T-helper 9 cell (primary cell): ENCODE results near the gene HCFC1.

Source experiments
- DNase-seq: peaks from one replicate; pipeline ENCODE4 v3.0.0-alpha.2; 2020

Gene HCFC1

GRCh38 chrX:153937056-153937455, 34.6 kb downstream of the HCFC1 start:
- DNase-seq: no peak

GRCh38 chrX:153935326-153935851, 36.2 kb downstream of the HCFC1 start:
- no peak for DNase-seq

GRCh38 chrX:153934762-153935325, 36.8 kb downstream of the HCFC1 start, which contains the start of gene NAA10:
TSS of gene NAA10 (minus strand) at chrX:153935037. CDS start at chrX:153934904, 133 bp downstream.
- DNase-seq: peak; percentile 46

- DNase-seq: no peak
These were observed 37.4 kb downstream of the HCFC1 start for GRCh38 chrX:153934148-153934761.

GRCh38 chrX:153933748-153934147, 37.9 kb downstream of the HCFC1 start:
- DNase-seq: no peak

- no peak for DNase-seq
These were observed 39.2 kb downstream of the HCFC1 start for GRCh38 chrX:153932220-153932915.

GRCh38 chrX:153931748-153932147, 39.9 kb downstream of the HCFC1 start:
- DNase-seq: no peak

GRCh38 chrX:153931151-153931550, 40.5 kb downstream of the HCFC1 start:
- no peak for DNase-seq

GRCh38 chrX:153930011-153930910, 41.4 kb downstream of the HCFC1 start:
- DNase-seq: no peak

- no peak for DNase-seq
These were observed 42.0 kb downstream of the HCFC1 start for GRCh38 chrX:153929576-153929975.

GRCh38 chrX:153928846-153929245, 42.8 kb downstream of the HCFC1 start:
- no peak for DNase-seq

GRCh38 chrX:153927922-153928760, 43.5 kb downstream of the HCFC1 start:
- peak; percentile 89 for DNase-seq

GRCh38 chrX:153927672-153927921, 44.0 kb downstream of the HCFC1 start:
- no peak for DNase-seq

GRCh38 chrX:153926858-153927671, 44.6 kb downstream of the HCFC1 start:
- DNase-seq: peak; percentile 73

- no peak for DNase-seq
These were observed 45.1 kb downstream of the HCFC1 start for GRCh38 chrX:153926552-153926857.

GRCh38 chrX:153925739-153926551, 45.7 kb downstream of the HCFC1 start, which contains the start of gene ARHGAP4:
TSS of gene ARHGAP4 (minus strand) at chrX:153926264. CDS start at chrX:153926202, 62 bp downstream.
- DNase-seq: peak; percentile 32

- DNase-seq: no peak
These were observed 46.3 kb downstream of the HCFC1 start for GRCh38 chrX:153925387-153925738.

- DNase-seq: peak; percentile 29
These were observed 47.3 kb downstream of the HCFC1 start for GRCh38 chrX:153924149-153924861.

GRCh38 chrX:153922932-153923857, 48.4 kb downstream of the HCFC1 start:
- DNase-seq: no peak
